Tibial artery (tissue), 4 donors: Measurements from ENCODE around the gene ITGB3.
"Not testable (repeated sequence)": the region's sequence is repeated elsewhere in the genome, so short reads cannot be mapped to it uniquely, and the experiment has no call there.

Source experiments
- DNase-seq, 2 donors: peaks; one replicate each; pipeline ENCODE4 v3.0.0-alpha.2; 2019
- H3K27ac ChIP-seq, 2 donors: fragments of 200-600 bp; sonication (generic) in 1 of 2; 1 replicate in 1 of 2; 2 replicates in 1 of 2; pipeline ENCODE4 v1.5.1; 2018 to 2019; ENCODE audit warnings: mild to moderate bottlenecking in 1 of 2
- H3K27me3 ChIP-seq, 2 donors: fragments of 200-600 bp; sonication (generic) in 1 of 2; one replicate each; pipeline versions ENCODE4 v1.5.1 to v1.6.0; 2016 to 2019
- H3K36me3 ChIP-seq, 3 donors: fragments of 200-600 bp; sonication (generic) in 2 of 3; one replicate each; pipeline ENCODE4 v1.5.1; 2016 to 2019; ENCODE audit warnings: mild to moderate bottlenecking in 2 of 3
- H3K4me1 ChIP-seq, 4 donors: fragments of 200-600 bp; sonication (generic) in 2 of 4; 1 replicate in 3 of 4; 2 replicates in 1 of 4; pipeline ENCODE4 v1.5.1; 2016 to 2019
- H3K4me3 ChIP-seq, 2 donors: fragments of 200-600 bp; sonication (generic) in 1 of 2; 1 replicate in 1 of 2; 2 replicates in 1 of 2; pipeline ENCODE4 v1.5.1; 2018 to 2019; ENCODE audit warnings: mild to moderate bottlenecking in 2 of 2
- H3K9me3 ChIP-seq, 3 donors: fragments of 200-600 bp; sonication (generic) in 1 of 3; one replicate each; pipeline ENCODE4 v1.5.1; 2016 to 2019
- CTCF ChIP-seq, 2 experiments: fragments of 200-600 bp in 1 of 2; fragments of 450-650 bp in 1 of 2; IDR thresholded peaks; one replicate each; pipeline ENCODE4 v1.5.1; 2017 to 2019; ENCODE audit warnings: antibody characterized with exemption in 2 of 2, mild to moderate bottlenecking in 1 of 2, moderate library complexity in 1 of 2
- intact Hi-C: fragments of 100-400 bp; cut with DNase I; formaldehyde crosslinking; loops from one replicate; pipeline ENCODE4 v1.15.0; 2023; ENCODE audit warnings: low total_unique reads

Gene ITGB3

GRCh38 chr17:47223460-47223859, 30.2 kb upstream of the ITGB3 start:
- Histone ChIP-seq H3K4me3 (no peak overlapping the region), H3K4me1 (peaks cover 4 to 49% (median 33%) of the 10 kb centered on the region in 4 donors), H3K9me3 (no peaks in the 10 kb centered on the region), H3K27ac (peak overlapping the region; percentile 80 to 93), H3K27me3 (no peaks in the 10 kb centered on the region), H3K36me3 (no peaks in the 10 kb centered on the region)
- no peak for TF ChIP-seq CTCF (IDR thresholded peaks at IDR 0.05)
- no peak for DNase-seq
- intact Hi-C loops = no loop called here

- H3K27ac ChIP-seq = peak overlapping the region; percentile 80 to 93
- DNase-seq, H3K27me3 ChIP-seq, H3K9me3 ChIP-seq, H3K36me3 ChIP-seq, H3K4me3 ChIP-seq, intact Hi-C loops: not testable (repeated sequence)
- peaks cover 4 to 49% (median 34%) of the 10 kb centered on the region in 4 donors for H3K4me1 ChIP-seq
These were observed 29.6 kb upstream of the ITGB3 start for GRCh38 chr17:47224077-47224476.

GRCh38 chr17:47224966-47225365, 28.7 kb upstream of the ITGB3 start:
- no peaks in the 10 kb centered on the region for H3K9me3 ChIP-seq
- intact Hi-C loops = no loop called here
- H3K27ac ChIP-seq = peak overlapping the region; percentile 80 to 93
- no peak for DNase-seq
- H3K27me3 ChIP-seq = no peaks in the 10 kb centered on the region
- no peak overlapping the region for H3K4me3 ChIP-seq
- no peak for TF ChIP-seq CTCF (IDR thresholded peaks at IDR 0.05)
- peaks cover 4 to 50% (median 36%) of the 10 kb centered on the region in 4 donors for H3K4me1 ChIP-seq
- no peaks in the 10 kb centered on the region for H3K36me3 ChIP-seq

- no peak for TF ChIP-seq CTCF (IDR thresholded peaks at IDR 0.05)
- Histone ChIP-seq H3K27ac (peak overlapping the region; percentile 80 to 93), H3K4me1 (peaks cover 4 to 54% (median 38%) of the 10 kb centered on the region in 4 donors), H3K9me3 (no peaks in the 10 kb centered on the region), H3K27me3 (no peaks in the 10 kb centered on the region), H3K36me3 (no peaks in the 10 kb centered on the region), H3K4me3 (no peak overlapping the region)
- peak; percentile 90 to 95 for DNase-seq
- intact Hi-C loops = no loop called here
These were observed 28.2 kb upstream of the ITGB3 start for GRCh38 chr17:47225436-47225858.

- intact Hi-C loops = no loop called here
- Histone ChIP-seq H3K27me3 (no peaks in the 10 kb centered on the region), H3K27ac (peak overlapping the region; percentile 80 to 93), H3K4me3 (no peak overlapping the region), H3K36me3 (no peaks in the 10 kb centered on the region), H3K4me1 (peaks cover 4 to 59% (median 39%) of the 10 kb centered on the region in 4 donors), H3K9me3 (no peaks in the 10 kb centered on the region)
- DNase-seq = no peak
- TF ChIP-seq CTCF (IDR thresholded peaks at IDR 0.05) = no peak
These were observed 27.5 kb upstream of the ITGB3 start for GRCh38 chr17:47225911-47226688.

- Histone ChIP-seq H3K27ac (peak overlapping the region; percentile 80 to 93), H3K27me3 (no peaks in the 10 kb centered on the region), H3K4me3 (no peak overlapping the region), H3K9me3 (no peaks in the 10 kb centered on the region), H3K4me1 (peaks cover 4 to 56% (median 37%) of the 10 kb centered on the region in 4 donors), H3K36me3 (no peaks in the 10 kb centered on the region)
- TF ChIP-seq CTCF (IDR thresholded peaks at IDR 0.05) = no peak
- DNase-seq = no peak
- intact Hi-C loops = loop anchor here (2.0 kb wide), 1 partner anchor 89 kb away; no protein-coding TSS in a partner anchor
These were observed 25.8 kb upstream of the ITGB3 start for GRCh38 chr17:47227862-47228261.
